Breast epithelium (tissue), 4 donors: ENCODE measurements around the gene LTB4R2. TPM values are rescaled to one million over a fixed set of nuclear protein-coding genes. Genes with fewer than 3 reads are reported as not detected.

Experiments
- DNase-seq, 2 donors: peaks; one replicate each; pipeline ENCODE4 v3.0.0-alpha.2; 2019; ENCODE audit warnings: low spot score in 2 of 2
- H3K27ac ChIP-seq, 2 donors: fragments of 200-600 bp; sonication (generic) in 1 of 2; one replicate each; pipeline ENCODE4 v1.5.1; 2016 to 2019; ENCODE audit warnings: mild to moderate bottlenecking in 1 of 2
- H3K27me3 ChIP-seq, 2 donors: fragments of 200-600 bp; sonication (generic) in 1 of 2; one replicate each; pipeline versions ENCODE4 v1.5.1 to v1.6.0; 2017 to 2019; ENCODE audit warnings: control low read depth in 1 of 2, mild to moderate bottlenecking in 1 of 2
- H3K36me3 ChIP-seq: fragments of 200-600 bp; one replicate; pipeline ENCODE4 v1.5.1; 2019
- H3K4me1 ChIP-seq, 2 donors: fragments of 200-600 bp; sonication (generic); one replicate each; pipeline ENCODE4 v1.5.1; 2016 to 2019; ENCODE audit warnings: control low read depth in 1 of 2
- H3K4me3 ChIP-seq, 3 donors: fragments of 200-600 bp; sonication (generic); 1 replicate in 2 of 3; 2 replicates in 1 of 3; pipeline ENCODE4 v1.5.1; 2016 to 2019; ENCODE audit warnings: mild to moderate bottlenecking in 3 of 3, moderate library complexity in 2 of 3
- H3K9me3 ChIP-seq, 2 donors: fragments of 200-600 bp; sonication (generic) in 1 of 2; one replicate each; pipeline ENCODE4 v1.5.1; 2016 to 2019; ENCODE audit warnings: control low read depth in 1 of 2
- CTCF ChIP-seq, 3 donors: fragments of 450-650 bp; IDR thresholded peaks; one replicate each; pipeline ENCODE4 v1.5.1; 2016 to 2017; ENCODE audit warnings: antibody characterized with exemption in 3 of 3, mild to moderate bottlenecking in 3 of 3, moderate library complexity in 3 of 3
- POLR2A ChIP-seq: fragments of 450-650 bp; IDR thresholded peaks from one replicate; pipeline ENCODE4 v1.6.1; 2016; ENCODE audit warnings: antibody characterized with exemption, mild to moderate bottlenecking, moderate library complexity
- POLR2AphosphoS5 ChIP-seq, 3 donors: sonication (generic); formaldehyde crosslinking; IDR thresholded peaks; one replicate each; pipeline ENCODE4 v1.6.1; 2017; ENCODE audit warnings: antibody characterized with exemption in 3 of 3
- intact Hi-C: fragments of 100-400 bp; cut with DNase I; formaldehyde crosslinking; loops from one replicate; pipeline ENCODE4 v1.15.1; 2023; ENCODE audit warnings: low total_unique reads
- total RNA-seq, 3 donors: library from RNA; depleted of rRNA; stranded (reverse); fragments of >200 nt; gene quantifications; one replicate each; pipeline ENCODE4 v1.1.0, GENCODE V29; 2016

Gene LTB4R2
- total RNA-seq, 3 donors from 2014 or later = 8.5 to 11.1 (median 9.4) TPM

- no peaks in the 10 kb centered on the region for H3K4me1 ChIP-seq
- no peaks in the 10 kb centered on the region for H3K27me3 ChIP-seq
- no peaks in the 10 kb centered on the region for H3K36me3 ChIP-seq
- no peak overlapping the region for H3K27ac ChIP-seq
- intact Hi-C loops = no loop called here
- no peak for TF ChIP-seq POLR2AphosphoS5 (IDR thresholded peaks at IDR 0.05)
- no peak for TF ChIP-seq CTCF (IDR thresholded peaks at IDR 0.05)
- no peak for TF ChIP-seq POLR2A
- no peak overlapping the region for H3K4me3 ChIP-seq
- DNase-seq = no peak
- H3K9me3 ChIP-seq = no peaks in the 10 kb centered on the region
These were observed 24.6 kb upstream of the LTB4R2 start for GRCh38 chr14:24285351-24285750.

DNA sequence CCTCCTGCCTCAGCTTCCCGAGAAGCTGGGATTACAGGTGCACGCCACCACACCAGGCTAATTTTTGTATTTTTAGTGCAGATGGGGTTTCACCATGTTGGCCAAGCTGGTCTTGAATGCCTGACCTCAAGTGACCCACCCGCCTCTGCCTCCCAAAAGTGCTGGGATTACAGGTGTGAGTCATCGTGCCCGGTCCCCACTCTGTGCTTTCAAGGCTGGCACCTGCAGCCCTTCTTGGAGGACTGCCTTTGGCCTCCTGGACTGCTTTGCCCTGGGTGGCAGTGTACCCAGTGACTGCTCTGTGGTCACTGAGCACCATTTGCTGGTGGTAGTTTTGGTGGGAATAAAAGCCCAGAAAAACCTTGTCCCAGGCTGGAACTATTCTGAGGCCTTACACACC, 22.9 kb upstream of the LTB4R2 start:
- no peaks in the 10 kb centered on the region for H3K36me3 ChIP-seq
- no peak overlapping the region for H3K27ac ChIP-seq
- H3K4me1 ChIP-seq = no peaks in the 10 kb centered on the region
- DNase-seq = no peak
- intact Hi-C loops = no loop called here
- TF ChIP-seq CTCF (IDR thresholded peaks at IDR 0.05) (no peak), POLR2AphosphoS5 (IDR thresholded peaks at IDR 0.05) (no peak)
- no peaks in the 10 kb centered on the region for H3K9me3 ChIP-seq
- H3K27me3 ChIP-seq = no peaks in the 10 kb centered on the region
- H3K4me3 ChIP-seq = no peak overlapping the region

- no peaks in the 10 kb centered on the region for H3K9me3 ChIP-seq
- intact Hi-C loops = no loop called here
- no peak for TF ChIP-seq POLR2AphosphoS5 (IDR thresholded peaks at IDR 0.05)
- TF ChIP-seq POLR2A = no peak
- TF ChIP-seq CTCF (IDR thresholded peaks at IDR 0.05) = no peak
- H3K27me3 ChIP-seq = no peaks in the 10 kb centered on the region
- no peaks in the 10 kb centered on the region for H3K36me3 ChIP-seq
- H3K4me1 ChIP-seq = no peaks in the 10 kb centered on the region
- DNase-seq = no peak
- H3K4me3 ChIP-seq = no peak overlapping the region
- H3K27ac ChIP-seq = no peak overlapping the region
These were observed 20.2 kb upstream of the LTB4R2 start for GRCh38 chr14:24289649-24290280.

GRCh38 chr14:24290746-24291145, 19.2 kb upstream of the LTB4R2 start:
- TF ChIP-seq POLR2AphosphoS5 (IDR thresholded peaks at IDR 0.05) (no peak), CTCF (IDR thresholded peaks at IDR 0.05) (no peak), POLR2A (no peak)
- H3K27me3 ChIP-seq = no peaks in the 10 kb centered on the region
- H3K4me3 ChIP-seq = no peak overlapping the region
- H3K4me1 ChIP-seq = no peaks in the 10 kb centered on the region
- H3K27ac ChIP-seq = no peak overlapping the region
- intact Hi-C loops = no loop called here
- H3K9me3 ChIP-seq = no peaks in the 10 kb centered on the region
- no peak for DNase-seq
- H3K36me3 ChIP-seq = peaks cover 2% of the 10 kb centered on the region

DNA sequence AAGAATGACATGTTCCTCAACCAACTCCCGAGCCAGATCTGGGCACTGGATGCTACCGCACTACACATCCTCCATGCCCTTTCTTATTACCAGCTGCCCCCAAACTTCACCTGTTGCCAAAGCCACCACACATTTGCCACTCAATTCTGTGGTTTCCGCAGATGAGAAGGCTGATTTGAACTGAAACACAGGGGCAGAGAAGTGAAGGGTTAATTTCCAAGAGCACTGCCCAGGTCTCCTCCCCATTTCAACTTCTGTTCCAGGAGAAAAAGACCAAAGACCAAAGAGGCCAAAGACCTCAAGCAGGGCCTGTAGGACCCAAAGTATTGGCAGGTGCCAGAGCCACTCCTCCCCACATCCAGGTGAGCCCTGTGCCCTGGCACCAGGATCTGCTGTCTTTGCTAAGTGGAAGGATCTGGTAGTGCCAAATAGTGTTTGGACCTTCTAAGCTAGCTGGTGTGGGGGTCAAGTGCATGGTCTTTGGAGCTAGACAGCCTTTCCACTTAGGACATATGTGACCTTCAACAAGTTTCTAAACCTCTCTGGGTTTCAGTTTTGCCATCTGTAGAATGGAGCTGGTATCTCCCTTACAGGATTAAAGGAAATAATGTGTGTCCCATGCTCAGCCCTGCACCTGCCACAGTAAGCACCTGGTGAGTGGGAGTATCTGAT, 18.4 kb upstream of the LTB4R2 start:
- intact Hi-C loops = no loop called here
- DNase-seq = no peak
- Histone ChIP-seq H3K36me3 (peaks cover 4% of the 10 kb centered on the region), H3K27ac (no peak overlapping the region), H3K27me3 (no peaks in the 10 kb centered on the region), H3K4me3 (no peak overlapping the region), H3K4me1 (no peaks in the 10 kb centered on the region), H3K9me3 (no peaks in the 10 kb centered on the region)
- no peak for TF ChIP-seq POLR2A
- TF ChIP-seq CTCF (IDR thresholded peaks at IDR 0.05) = no peak
- TF ChIP-seq POLR2AphosphoS5 (IDR thresholded peaks at IDR 0.05) = no peak
